ENCODE results near the gene MAST3. TPM values are rescaled to one million over a fixed set of nuclear protein-coding genes. Genes with fewer than 3 reads are reported as not detected.

MAST3 gene
- polyA plus RNA-seq, 1 of the 3 experiments (the other 2 are of a cell fraction), result 4.5 TPM

DNA sequence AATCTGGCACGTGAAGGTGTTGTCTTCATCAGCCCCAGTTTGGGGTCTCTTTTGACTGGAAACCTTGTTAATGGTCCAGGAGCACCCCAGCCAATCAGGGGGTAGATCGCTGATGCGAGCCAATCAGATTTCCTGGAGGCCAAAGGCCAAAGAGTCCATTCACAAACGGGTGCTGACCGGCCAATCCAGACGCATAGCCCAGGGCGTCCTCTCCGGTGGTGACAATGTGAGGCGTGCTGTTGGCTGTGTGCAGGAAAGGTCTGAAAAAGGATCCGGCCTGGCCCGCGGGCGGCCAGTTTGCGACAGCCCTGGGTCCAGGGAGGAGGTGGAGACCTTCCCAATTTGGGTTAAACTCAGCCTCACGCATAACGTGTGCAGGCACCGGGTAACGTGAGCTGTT, 3.1 kb downstream of the MAST3 start (continued):
- TF ChIP-seq SIN3A (IDR thresholded peaks at IDR 0.05; ENCODE audit: borderline replicate concordance, low read depth, low read length) (no peak), RAD21 (IDR thresholded peaks at IDR 0.05; ENCODE audit: low read length) (no peak), TCF12 (IDR thresholded peaks at IDR 0.05) (no peak), NFIC (IDR thresholded peaks at IDR 0.05; ENCODE audit: borderline replicate concordance) (no peak)
- TF ChIP-seq, protein P1, sequence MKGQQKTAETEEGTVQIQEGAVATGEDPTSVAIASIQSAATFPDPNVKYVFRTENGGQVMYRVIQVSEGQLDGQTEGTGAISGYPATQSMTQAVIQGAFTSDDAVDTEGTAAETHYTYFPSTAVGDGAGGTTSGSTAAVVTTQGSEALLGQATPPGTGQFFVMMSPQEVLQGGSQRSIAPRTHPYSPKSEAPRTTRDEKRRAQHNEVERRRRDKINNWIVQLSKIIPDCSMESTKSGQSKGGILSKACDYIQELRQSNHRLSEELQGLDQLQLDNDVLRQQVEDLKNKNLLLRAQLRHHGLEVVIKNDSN (IDR thresholded peaks at IDR 0.05; ENCODE audit: borderline replicate concordance, low read depth), result no peak

DNA sequence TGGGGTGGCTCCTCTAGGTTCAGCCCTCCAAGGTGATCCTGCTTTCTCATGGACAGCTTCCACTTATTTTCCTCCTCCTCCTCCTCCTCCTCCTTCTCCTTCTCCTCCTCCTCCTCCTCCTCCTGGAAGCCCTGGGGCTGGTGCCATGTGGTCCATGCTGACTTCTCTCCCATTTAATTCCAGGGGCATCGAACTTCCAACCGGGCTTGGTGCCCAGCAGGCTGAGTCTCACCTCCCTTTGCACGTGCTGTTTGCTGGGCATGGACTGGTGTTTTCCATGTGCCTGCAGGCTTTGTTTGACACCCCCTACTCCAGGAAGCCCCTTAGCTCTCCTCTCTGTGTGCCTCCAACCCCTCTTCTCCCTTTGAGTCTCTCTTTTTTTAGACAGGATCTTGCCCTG, 3.7 kb downstream of the MAST3 start:
- Histone ChIP-seq H3K27me3 (ENCODE audit: insufficient read depth) (no peaks in the 10 kb centered on the region), H3K36me3 (replicated peaks in 1 of 2; ENCODE audit: control insufficient read depth in 1 of 2, insufficient read depth in 2 of 2, low read length in 1 of 2) (no peaks in the 10 kb centered on the region), H3K9ac (no peak overlapping the region), H3K9me3 (no peaks in the 10 kb centered on the region), H3K4me1 (ENCODE audit: control insufficient read depth in 1 of 2, insufficient read depth in 2 of 2, low read depth in 1 of 2, low read length in 1 of 2) (peaks cover 4 to 18% of the 10 kb centered on the region in 2 experiments; a peak in 2 of 4 replicates), H4K20me1 (ENCODE audit: insufficient read depth) (no peaks in the 10 kb centered on the region), H3K27ac (ENCODE audit: low read depth in 2 of 2, low read length in 1 of 2) (no peak overlapping the region), H3K4me2 (no peak overlapping the region), H3K79me2 (ENCODE audit: insufficient read depth) (no peaks in the 10 kb centered on the region), H3K9me2 (no peaks in the 10 kb centered on the region), H2AFZ (ENCODE audit: low read depth) (no peak overlapping the region), H3K4me3 (ENCODE audit: low read depth in 2 of 2, low read length in 1 of 2) (no peak overlapping the region), H3F3A (replicated peaks; ENCODE audit: insufficient read depth) (peaks cover 10% of the 10 kb centered on the region)
- ChIA-PET CTCF (interaction anchor here (1.2 kb wide), 1 partner anchor 94 kb away, joined by 5 read pairs; no protein-coding TSS in a partner anchor), POLR2A (no interaction called here)
- no peak for DNase-seq
- 81% methylated on average over 3 of the region's 3 CpGs for WGBS (ENCODE audit: low lambda C conversion rate)
- no peak for TF ChIP-seq SIN3A (IDR thresholded peaks at IDR 0.05; ENCODE audit: borderline replicate concordance, low read depth, low read length)
- TF ChIP-seq ELF1 (IDR thresholded peaks at IDR 0.05), result no peak
- no peak for TF ChIP-seq RFX5 (IDR thresholded peaks at IDR 0.05; ENCODE audit: low read length)
- no peak for TF ChIP-seq JUND (IDR thresholded peaks at IDR 0.05)
- no peak for TF ChIP-seq TAF1 (IDR thresholded peaks at IDR 0.05; ENCODE audit: borderline replicate concordance, low read depth, low read length)
- no peak for TF ChIP-seq GABPA (IDR thresholded peaks at IDR 0.05; ENCODE audit: low read depth)
- TF ChIP-seq MEF2A (IDR thresholded peaks at IDR 0.05; ENCODE audit: borderline replicate concordance, low read depth), result no peak
- no peak for TF ChIP-seq MXI1 (IDR thresholded peaks at IDR 0.05; ENCODE audit: low read depth, low read length)
- TF ChIP-seq RCOR1 (IDR thresholded peaks at IDR 0.05; ENCODE audit: low read length), result no peak
- TF ChIP-seq, protein P2, sequence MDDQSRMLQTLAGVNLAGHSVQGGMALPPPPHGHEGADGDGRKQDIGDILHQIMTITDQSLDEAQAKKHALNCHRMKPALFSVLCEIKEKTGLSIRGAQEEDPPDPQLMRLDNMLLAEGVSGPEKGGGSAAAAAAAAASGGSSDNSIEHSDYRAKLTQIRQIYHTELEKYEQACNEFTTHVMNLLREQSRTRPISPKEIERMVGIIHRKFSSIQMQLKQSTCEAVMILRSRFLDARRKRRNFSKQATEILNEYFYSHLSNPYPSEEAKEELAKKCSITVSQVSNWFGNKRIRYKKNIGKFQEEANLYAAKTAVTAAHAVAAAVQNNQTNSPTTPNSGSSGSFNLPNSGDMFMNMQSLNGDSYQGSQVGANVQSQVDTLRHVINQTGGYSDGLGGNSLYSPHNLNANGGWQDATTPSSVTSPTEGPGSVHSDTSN (IDR thresholded peaks at IDR 0.05), result no peak
- no peak for TF ChIP-seq EP300 (IDR thresholded peaks at IDR 0.05; ENCODE audit: borderline replicate concordance in 1 of 2, low read depth in 1 of 2, low read length in 1 of 2)
- TF ChIP-seq SMC3 (IDR thresholded peaks at IDR 0.05; ENCODE audit: low read depth, low read length), result no peak
- no peak for TF ChIP-seq NFIC (IDR thresholded peaks at IDR 0.05; ENCODE audit: borderline replicate concordance)
- TF ChIP-seq, protein P3, sequence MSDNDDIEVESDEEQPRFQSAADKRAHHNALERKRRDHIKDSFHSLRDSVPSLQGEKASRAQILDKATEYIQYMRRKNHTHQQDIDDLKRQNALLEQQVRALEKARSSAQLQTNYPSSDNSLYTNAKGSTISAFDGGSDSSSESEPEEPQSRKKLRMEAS (IDR thresholded peaks at IDR 0.05; ENCODE audit: low read depth), result no peak
- TF ChIP-seq CHD2 (IDR thresholded peaks at IDR 0.05; ENCODE audit: low read length, partially characterized antibody), result no peak
- no peak for TF ChIP-seq NRF1 (IDR thresholded peaks at IDR 0.05; ENCODE audit: low read depth, low read length)
- no peak for TF ChIP-seq EZH2phosphoT487 (IDR thresholded peaks at IDR 0.05; ENCODE audit: borderline replicate concordance, low read depth)
- TF ChIP-seq POLR2AphosphoS5 (IDR thresholded peaks at IDR 0.05; ENCODE audit: low read depth, low read length), result no peak
- no peak for TF ChIP-seq YY1 (IDR thresholded peaks at IDR 0.05; ENCODE audit: low read depth)
